GM18498 (cell line): ENCODE data around the gene ROR2.
"Not testable (repeated sequence)": the region's sequence is repeated elsewhere in the genome, so short reads cannot be mapped to it uniquely, and the experiment has no call there.

Experiments used
- ATAC-seq: cut with Tn5 transposase; IDR thresholded peaks from one replicate; pipeline ENCODE4 v1.9.1; 2021; ENCODE audit warnings: mild to moderate bottlenecking, moderate library complexity; ENCODE audit not compliant: unreplicated experiment

The ROR2 gene

DNA sequence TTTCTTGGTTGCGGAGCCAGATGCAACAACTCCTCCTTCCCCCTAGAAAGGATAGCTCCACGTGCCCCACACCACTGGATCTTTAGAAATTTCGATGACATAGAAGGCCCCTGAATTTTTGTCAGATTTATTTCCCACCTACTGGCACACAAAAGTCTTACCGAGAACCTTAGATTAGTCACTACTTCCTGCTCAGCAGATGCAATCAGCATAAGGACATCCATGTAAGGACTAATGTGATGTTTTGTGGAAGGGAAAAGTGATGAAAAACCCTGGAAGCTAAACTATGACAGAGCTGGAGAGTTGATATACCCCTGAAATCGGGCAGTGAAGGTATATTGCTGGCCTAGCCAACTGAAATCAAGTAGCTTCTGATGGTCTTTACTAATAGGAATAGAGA lies 400.9 kb downstream of the ROR2 start:
- no peak for ATAC-seq

GRCh38 chr9:91547081-91547480 lies 402.9 kb downstream of the ROR2 start:
- ATAC-seq = no peak

GRCh38 chr9:91546574-91546973 lies 403.5 kb downstream of the ROR2 start:
- no peak for ATAC-seq

GRCh38 chr9:91541734-91542133 lies 408.3 kb downstream of the ROR2 start:
- ATAC-seq = no peak

DNA sequence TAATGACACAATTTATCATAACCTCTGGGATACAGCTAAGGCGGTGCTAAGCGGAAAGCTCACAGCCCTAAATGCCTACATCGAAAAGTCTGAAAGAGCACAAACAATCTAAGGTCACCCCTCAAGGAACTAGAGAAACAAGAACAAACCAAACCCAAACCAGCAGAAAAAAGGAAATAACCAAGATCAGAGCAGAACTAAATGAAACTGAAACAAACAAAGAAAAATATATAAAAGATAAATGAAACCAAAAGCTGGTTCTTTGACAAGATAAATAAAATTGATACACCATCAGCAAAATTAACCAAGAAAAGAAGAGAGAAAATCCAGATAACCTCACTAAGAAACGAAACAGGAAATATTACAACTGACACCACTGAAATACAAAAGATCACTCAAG lies 409.5 kb downstream of the ROR2 start:
- not testable (repeated sequence) for ATAC-seq

- no peak for ATAC-seq
Observed at GRCh38 chr9:91536211-91536691, 413.8 kb downstream of the ROR2 start.

DNA sequence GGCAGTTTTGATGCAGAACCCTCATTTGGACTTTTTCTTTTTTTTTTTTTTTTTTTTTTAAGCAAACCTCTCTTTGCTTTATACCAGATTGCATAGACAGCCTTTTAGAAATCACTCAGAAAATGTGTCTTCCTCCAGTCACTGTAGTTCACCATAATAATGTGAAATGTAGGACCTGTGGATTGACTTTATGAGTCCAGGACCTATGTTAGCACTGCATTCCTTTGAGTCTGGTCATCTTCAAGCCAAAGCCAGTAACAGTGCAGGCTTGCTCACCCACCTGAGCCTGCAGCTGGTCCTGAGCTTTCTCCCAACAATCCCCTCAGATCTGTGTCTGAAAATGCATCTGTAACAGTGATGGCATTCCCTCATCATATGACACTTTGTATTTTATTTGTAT lies 415.7 kb downstream of the ROR2 start:
- no peak for ATAC-seq

GRCh38 chr9:91533382-91533781 lies 416.6 kb downstream of the ROR2 start:
- no peak for ATAC-seq

- ATAC-seq = no peak
Observed at GRCh38 chr9:91532325-91532724, 417.7 kb downstream of the ROR2 start.

GRCh38 chr9:91530829-91531228 lies 419.2 kb downstream of the ROR2 start:
- no peak for ATAC-seq

DNA sequence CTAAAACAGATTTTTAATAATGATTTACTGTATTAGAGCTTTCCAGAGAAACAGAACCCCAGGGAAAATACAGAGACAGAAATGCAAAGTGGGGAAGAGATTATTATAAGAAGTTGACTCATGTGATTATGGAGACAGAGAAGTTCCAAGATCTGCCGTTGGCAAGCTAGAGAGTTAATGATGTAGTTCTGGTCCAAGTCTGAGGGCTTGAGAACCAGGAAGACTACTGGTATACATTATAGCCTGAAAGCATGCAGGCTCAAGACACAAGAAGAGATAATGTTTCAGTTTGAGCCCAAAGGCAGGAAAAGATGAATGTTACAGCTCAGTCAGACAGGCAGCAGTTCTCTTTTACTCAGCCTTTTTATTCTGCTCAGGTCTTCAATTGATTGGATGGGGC lies 427.5 kb downstream of the ROR2 start:
- ATAC-seq = no peak

DNA sequence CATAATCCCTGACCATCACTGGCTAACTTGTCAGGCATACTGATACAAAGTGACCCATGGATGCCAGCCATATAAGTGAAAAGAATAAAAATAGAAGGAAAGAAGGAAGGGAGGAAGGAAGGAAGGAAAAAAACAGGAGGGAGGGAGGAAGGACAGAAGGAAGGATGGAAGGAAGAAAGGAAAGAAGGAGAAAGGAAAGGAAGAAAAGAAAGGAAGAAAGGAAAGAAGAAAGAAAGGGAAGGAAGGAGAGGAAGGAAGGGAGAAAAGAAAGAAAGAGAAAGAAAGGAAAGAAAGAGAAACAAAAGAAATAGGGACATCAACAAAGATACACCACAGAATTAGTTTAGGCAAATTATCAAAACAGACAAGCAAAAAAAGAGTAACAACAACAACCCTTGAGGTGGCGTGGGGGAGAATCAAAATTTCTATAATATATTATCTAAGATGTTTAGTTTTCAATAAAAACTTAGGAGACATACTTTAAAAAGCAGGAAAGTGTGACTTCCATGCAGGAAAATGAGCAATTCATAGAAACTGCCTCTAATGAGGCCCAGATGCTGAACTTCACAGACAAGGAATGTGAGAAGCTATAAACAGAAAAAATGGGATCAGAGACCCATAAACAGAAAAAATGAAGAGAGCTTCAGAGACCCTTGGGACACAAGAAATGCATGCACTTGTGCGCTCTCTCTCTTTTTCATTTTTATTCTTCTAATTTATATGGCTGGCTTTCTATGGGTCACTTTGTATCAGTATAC lies 430.3 kb downstream of the ROR2 start:
- no peak for ATAC-seq

- no peak for ATAC-seq
Observed at GRCh38 chr9:91518462-91518861, 431.6 kb downstream of the ROR2 start.

- no peak for ATAC-seq
Observed at GRCh38 chr9:91517801-91518200, 432.2 kb downstream of the ROR2 start.

GRCh38 chr9:91517332-91517731 lies 432.7 kb downstream of the ROR2 start:
- not testable (repeated sequence) for ATAC-seq

- no peak for ATAC-seq
Observed at GRCh38 chr9:91516777-91517176, 433.3 kb downstream of the ROR2 start.

- no peak for ATAC-seq
Observed at GRCh38 chr9:91516081-91516480, 433.9 kb downstream of the ROR2 start.

DNA sequence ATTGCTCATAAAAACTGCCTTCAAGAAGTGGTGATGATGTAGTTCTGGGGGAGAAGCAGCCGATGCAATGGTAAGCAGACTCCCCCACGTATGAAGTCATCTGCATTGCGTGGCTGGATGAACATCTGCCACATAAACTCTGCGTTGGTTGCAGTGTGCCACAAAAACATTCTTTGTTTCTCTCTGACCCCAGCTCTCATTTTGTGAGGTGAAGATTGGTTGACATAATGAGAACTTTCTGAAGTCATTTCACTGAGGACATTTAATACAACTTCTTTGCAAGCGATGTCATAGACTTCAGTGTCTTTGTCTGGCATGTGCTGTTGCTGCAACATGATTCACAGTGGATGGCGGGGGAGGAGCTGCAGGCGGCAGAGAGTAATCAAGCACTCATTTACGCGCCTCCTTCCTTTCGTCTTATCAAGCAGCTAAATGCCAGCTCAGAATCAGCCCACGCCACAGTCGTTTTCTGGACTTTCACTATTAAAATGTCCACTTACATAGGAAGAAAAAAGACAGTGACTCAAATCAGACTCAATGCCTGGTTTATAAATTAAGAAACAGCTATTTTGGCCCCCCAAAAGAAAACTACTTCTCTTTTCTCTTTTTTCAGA lies 434.8 kb downstream of the ROR2 start:
- ATAC-seq = peak; percentile 76
